ENCODE data around the gene KCNAB1.

KCNAB1 gene

GRCh38 chr3:156298938-156299337 lies 178.6 kb downstream of the KCNAB1 start:
- Histone ChIP-seq H3K9ac (no peak overlapping the region), H3K27me3 (ENCODE audit: control insufficient read depth, insufficient read depth, low read length) (no peaks in the 10 kb centered on the region), H3K79me2 (no peaks in the 10 kb centered on the region), H3K36me3 (ENCODE audit: control insufficient read depth, insufficient read depth, low read length) (no peaks in the 10 kb centered on the region), H3K27ac (no peak overlapping the region), H3K4me1 (no peaks in the 10 kb centered on the region), H2AFZ (no peak overlapping the region), H3K4me2 (ENCODE audit: low read length) (no peak overlapping the region), H3K9me3 (ENCODE audit: control insufficient read depth, low read length) (no peaks in the 10 kb centered on the region), H3K4me3 (ENCODE audit: low read depth, low read length) (no peak overlapping the region)
- no peak for TF ChIP-seq CTCF (IDR thresholded peaks at IDR 0.05)

DNA sequence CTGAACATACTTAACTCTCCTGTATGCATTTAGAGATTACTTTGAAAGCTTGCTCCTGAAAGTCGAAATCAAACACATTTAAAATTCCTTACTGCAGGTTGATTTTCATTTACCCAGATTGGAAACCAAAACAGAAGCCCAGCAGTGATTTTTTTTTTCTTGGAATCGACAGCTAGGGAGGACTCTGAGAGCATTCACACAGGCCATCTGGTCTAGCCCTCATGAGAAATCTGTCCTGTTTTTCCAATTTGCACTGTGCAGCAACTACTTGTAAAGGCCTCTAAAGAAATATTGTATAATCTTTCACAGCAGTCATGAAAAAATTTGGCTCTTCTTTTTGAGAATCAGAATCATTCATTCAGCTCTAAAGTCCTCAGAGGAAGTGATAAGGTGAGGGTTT lies 179.2 kb downstream of the KCNAB1 start:
- H3K36me3 ChIP-seq (ENCODE audit: control insufficient read depth, insufficient read depth, low read length), result no peaks in the 10 kb centered on the region
- no peaks in the 10 kb centered on the region for H3K79me2 ChIP-seq
- H3K9ac ChIP-seq, result no peak overlapping the region
- TF ChIP-seq CTCF (IDR thresholded peaks at IDR 0.05), result no peak
- H3K9me3 ChIP-seq (ENCODE audit: control insufficient read depth, low read length), result no peaks in the 10 kb centered on the region
- H2AFZ ChIP-seq, result no peak overlapping the region
- H3K27ac ChIP-seq, result no peak overlapping the region
- H3K4me1 ChIP-seq, result no peaks in the 10 kb centered on the region
- no peaks in the 10 kb centered on the region for H3K27me3 ChIP-seq (ENCODE audit: control insufficient read depth, insufficient read depth, low read length)
- H3K4me3 ChIP-seq (ENCODE audit: low read depth, low read length), result no peak overlapping the region
- H3K4me2 ChIP-seq (ENCODE audit: low read length), result no peak overlapping the region

DNA sequence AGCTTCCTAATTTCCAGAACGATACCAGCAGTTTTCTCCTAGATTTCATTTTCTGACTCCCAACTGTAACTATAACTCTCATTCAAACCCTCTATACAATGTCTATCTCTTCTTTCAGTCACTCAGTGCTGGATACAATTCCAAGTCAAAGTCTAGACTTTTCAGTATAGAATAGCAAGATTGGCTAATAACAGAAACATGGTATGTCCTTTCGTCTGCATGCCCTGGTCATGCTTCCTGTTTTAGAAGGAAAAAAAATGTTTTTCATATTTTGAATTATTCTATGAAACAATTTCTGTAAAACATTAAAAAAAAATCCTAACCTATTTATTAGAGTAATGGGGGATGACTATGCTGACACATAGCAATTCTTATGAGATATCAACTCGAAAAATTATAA lies 180.0 kb downstream of the KCNAB1 start:
- no peaks in the 10 kb centered on the region for H3K36me3 ChIP-seq (ENCODE audit: control insufficient read depth, insufficient read depth, low read length)
- H3K9ac ChIP-seq, result no peak overlapping the region
- no peaks in the 10 kb centered on the region for H3K4me1 ChIP-seq
- no peak overlapping the region for H3K27ac ChIP-seq
- no peak overlapping the region for H3K4me2 ChIP-seq (ENCODE audit: low read length)
- H3K79me2 ChIP-seq, result no peaks in the 10 kb centered on the region
- no peak overlapping the region for H2AFZ ChIP-seq
- no peak overlapping the region for H3K4me3 ChIP-seq (ENCODE audit: low read depth, low read length)
- no peaks in the 10 kb centered on the region for H3K27me3 ChIP-seq (ENCODE audit: control insufficient read depth, insufficient read depth, low read length)
- no peak for TF ChIP-seq CTCF (IDR thresholded peaks at IDR 0.05)
- H3K9me3 ChIP-seq (ENCODE audit: control insufficient read depth, low read length), result no peaks in the 10 kb centered on the region

DNA sequence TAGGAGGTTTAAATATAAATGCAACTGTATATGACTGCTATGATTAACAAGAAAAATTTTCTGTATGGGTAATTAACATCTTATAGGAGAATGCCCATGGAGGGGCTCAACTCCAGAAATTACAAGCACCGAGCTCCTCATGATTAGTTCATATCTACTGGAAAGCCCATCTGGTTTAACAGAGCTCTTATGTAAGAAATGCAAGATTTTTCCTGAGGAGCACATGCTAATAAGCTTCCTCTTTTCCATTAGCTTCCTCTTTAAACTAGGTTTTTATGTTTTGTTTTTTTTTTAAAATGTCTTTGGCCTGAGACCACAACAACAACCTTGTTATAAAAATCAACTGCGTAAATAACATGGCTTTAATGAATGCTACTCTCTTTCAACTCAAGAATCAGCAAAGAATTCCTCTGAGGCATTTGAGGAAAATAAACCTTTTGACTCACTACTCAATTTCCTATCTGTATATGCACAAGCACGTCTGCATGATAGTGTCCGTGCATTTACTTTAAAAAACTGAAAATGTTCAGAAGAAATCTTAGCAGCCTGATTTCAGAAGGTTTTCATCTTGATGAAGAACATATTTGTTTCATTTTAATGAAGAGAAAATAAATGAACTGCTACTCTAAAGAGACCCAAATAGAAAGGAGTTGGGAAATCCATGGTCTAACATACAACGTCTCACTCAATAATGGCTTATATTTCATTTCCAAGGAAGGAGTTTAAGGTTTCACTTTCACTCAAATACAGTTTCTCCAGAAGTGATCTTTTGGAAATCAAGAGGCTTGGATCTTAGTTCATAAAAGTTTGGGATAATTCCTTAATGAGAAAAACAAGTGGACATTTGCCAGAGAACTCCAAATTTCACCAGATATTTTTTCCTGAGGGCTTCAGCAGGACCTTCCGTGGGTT lies 180.8 kb downstream of the KCNAB1 start:
- no peak overlapping the region for H2AFZ ChIP-seq
- no peak overlapping the region for H3K4me2 ChIP-seq (ENCODE audit: low read length)
- no peak overlapping the region for H3K4me3 ChIP-seq (ENCODE audit: low read depth, low read length)
- TF ChIP-seq CTCF (IDR thresholded peaks at IDR 0.05), result no peak
- no peak overlapping the region for H3K27ac ChIP-seq
- no peaks in the 10 kb centered on the region for H3K36me3 ChIP-seq (ENCODE audit: control insufficient read depth, insufficient read depth, low read length)
- H3K27me3 ChIP-seq (ENCODE audit: control insufficient read depth, insufficient read depth, low read length), result no peaks in the 10 kb centered on the region
- no peaks in the 10 kb centered on the region for H3K9me3 ChIP-seq (ENCODE audit: control insufficient read depth, low read length)
- no peaks in the 10 kb centered on the region for H3K79me2 ChIP-seq
- H3K4me1 ChIP-seq, result no peaks in the 10 kb centered on the region
- no peak overlapping the region for H3K9ac ChIP-seq
